22Rv1 (cell line): Measurements from ENCODE around the gene PATJ.
"Not testable (repeated sequence)": the region's sequence is repeated elsewhere in the genome, so short reads cannot be mapped to it uniquely, and the experiment has no call there.

Source experiments
- CTCF ChIP-seq: fragments of 450-650 bp; IDR thresholded peaks from 2 replicates; pipeline ENCODE4 v1.5.1; 2017; ENCODE audit warnings: mild to moderate bottlenecking
- ZFX ChIP-seq: fragments of 450-650 bp; IDR thresholded peaks from 2 replicates; pipeline ENCODE4 v1.6.1; 2017; ENCODE audit warnings: antibody characterized with exemption, borderline replicate concordance

- TF ChIP-seq ZFX, CTCF: not testable (repeated sequence)
These were observed 102.4 kb downstream of the PATJ start for GRCh38 chr1:61844664-61845063.
